A204.1 (cell line): ENCODE results near the gene C5orf58.
A peak's percentile ranks its signal among the peaks of the same experiment; 100 is the strongest.
"Not testable (repeated sequence)": the region's sequence is repeated elsewhere in the genome, so short reads cannot be mapped to it uniquely, and the experiment has no call there.

Experiments
- FAIRE-seq: peaks from 2 replicates; lab custom pipeline; 2012; peaks lifted over from hg19 to GRCh38; lab: Jason Lieb, UNC

Gene C5orf58

DNA sequence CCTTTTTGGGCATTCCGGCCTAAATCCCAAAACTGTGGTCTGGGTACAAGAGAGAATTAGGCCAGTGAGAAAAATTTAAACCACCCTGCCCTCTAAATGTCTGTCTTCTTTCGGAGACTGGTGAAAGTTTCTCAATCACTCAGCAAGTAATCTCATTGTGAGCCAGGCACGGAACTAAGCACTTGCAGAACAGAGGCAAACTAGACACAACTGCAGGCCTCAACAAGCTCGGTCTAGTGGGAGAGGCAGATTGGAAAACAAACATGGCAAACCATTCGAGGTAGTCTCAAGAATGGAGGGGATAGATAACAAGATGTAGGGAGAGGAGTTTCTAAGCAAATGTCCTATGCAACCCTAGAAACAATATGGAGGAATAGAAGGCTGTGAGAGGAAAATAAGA is 8.9 kb upstream of the C5orf58 start:
- FAIRE-seq: no peak

GRCh38 chr5:170225326-170226128 is 7.3 kb upstream of the C5orf58 start:
- FAIRE-seq: peak; percentile 87

DNA sequence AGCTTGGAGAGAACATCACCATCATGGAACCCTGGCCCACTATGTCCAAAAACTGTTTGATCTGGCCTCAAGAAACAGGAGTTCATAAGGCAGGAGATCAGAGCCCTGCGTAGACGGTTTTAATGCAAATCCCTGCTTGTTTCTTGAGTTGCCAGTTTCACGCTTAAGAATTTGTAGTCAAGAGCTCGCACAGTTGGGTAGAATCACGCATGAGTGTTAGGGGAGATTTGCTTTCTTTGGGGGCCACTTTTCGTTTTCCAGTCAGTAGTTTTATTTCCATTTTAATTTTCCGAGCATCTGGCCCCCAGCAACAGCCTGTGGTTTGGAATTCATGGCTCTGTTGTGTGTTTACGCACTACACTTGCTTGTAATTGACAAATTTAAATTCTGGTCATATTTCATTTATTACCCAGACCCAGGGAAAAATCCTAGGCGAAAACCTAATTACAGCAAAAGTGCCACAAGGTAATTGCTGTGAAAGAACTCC is 6.6 kb upstream of the C5orf58 start:
- FAIRE-seq: no peak

- FAIRE-seq: no peak
Measured at GRCh38 chr5:170226661-170227060, 6.1 kb upstream of the C5orf58 start.

- no peak for FAIRE-seq
Measured at GRCh38 chr5:170228762-170229435, 3.9 kb upstream of the C5orf58 start.

GRCh38 chr5:170233358-170233892 is 640 bp downstream of the C5orf58 start:
- no peak for FAIRE-seq

DNA sequence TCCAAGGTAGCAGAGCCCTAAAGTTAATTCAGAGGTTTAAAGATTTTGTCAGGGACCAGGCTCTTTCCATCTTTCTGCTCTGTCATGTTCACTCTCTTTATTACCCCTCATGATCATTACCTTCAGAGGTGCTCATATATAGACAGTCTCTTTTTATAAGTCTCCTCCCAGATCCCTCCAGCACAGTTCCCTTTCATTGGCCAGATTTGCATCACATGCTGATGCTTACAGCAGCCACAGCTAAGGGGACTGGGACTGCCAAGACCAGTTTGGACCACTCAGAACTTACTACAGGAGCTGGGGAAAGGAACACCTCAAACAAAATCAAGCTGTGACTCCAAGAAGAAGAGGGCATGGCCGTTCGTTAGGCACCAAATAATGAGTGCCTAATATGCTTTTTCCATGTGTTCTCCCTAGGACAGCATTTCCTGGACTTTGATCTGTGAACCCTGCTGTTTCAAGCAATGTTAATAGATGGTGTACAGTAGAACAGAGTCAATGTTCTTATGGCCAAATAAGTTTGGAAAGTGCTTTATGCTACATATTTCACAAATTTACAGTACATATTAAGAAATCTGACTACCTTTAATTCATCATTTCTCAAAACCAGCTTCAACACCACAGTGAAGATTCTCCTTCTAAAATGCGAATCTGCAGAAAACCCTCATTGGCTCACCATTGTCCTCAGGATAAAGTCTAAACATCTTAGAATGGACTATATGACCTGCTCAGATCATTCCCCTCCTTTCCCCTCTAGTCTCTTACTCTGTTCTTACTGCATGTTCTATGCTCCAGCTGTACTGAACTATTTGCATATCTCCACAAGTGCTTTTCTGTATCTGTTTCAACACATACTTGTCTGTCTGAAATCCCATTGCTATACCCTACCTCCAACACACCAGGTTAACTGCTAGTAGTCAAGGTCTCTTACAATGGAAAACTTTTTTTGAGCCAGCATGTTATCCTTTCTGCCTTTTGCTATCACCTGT is 3.4 kb downstream of the C5orf58 start:
- no peak for FAIRE-seq

DNA sequence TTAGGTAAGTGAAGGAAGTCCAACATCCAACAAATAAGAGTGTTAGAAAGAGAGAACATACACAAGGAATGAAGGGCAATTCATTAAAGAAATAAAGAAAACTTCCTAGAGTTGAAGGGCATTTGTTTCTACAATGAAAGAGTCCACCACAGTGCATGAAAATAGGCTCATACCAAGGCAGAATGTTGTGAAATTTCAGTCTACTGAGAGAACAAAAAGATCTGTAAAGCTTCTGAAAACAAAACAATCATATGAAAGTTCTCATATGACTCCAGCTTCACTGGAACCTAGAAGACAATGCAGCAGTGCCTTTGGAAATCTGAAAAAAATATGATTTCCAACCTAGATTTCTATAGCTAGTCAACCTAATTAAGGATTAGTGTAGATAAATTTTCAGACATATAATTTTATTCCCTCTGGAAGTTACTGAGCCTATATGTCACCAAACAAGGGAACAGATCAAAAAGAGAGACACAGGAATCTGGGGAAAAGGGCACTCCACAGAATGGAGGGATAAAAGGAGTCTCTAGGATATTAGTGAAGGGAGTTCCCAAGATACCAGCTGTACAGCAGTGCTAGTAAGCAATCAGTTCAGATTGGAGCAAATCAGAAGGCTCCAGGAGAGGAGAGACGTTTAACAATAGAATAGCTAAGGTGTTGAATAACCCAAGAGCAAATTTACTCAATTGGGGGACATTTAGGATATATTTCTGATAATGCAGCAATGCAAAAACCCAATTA is 5.8 kb downstream of the C5orf58 start:
- FAIRE-seq: no peak

DNA sequence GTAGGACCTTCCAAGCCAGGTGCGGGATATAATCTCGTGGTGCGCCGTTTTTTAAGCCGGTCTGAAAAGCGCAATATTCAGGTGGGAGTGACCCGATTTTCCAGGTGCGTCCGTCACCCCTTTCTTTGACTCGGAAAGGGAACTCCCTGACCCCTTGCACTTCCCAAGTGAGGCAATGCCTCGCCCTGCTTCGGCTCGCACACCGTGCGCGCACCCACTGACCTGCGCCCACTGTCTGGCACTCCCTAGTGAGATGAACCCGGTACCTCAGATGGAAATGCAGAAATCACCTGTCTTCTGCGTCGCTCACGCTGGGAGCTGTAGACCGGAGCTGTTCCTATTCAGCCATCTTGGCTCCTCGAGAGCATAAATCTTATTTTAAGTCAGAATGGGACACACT is 12.7 kb downstream of the C5orf58 start:
- FAIRE-seq: not testable (repeated sequence)

- no peak for FAIRE-seq
Measured at GRCh38 chr5:170246126-170246870, 13.5 kb downstream of the C5orf58 start.

- no peak for FAIRE-seq
Measured at GRCh38 chr5:170247363-170247762, 14.6 kb downstream of the C5orf58 start.

- no peak for FAIRE-seq
Measured at GRCh38 chr5:170248172-170248930, 15.6 kb downstream of the C5orf58 start.

DNA sequence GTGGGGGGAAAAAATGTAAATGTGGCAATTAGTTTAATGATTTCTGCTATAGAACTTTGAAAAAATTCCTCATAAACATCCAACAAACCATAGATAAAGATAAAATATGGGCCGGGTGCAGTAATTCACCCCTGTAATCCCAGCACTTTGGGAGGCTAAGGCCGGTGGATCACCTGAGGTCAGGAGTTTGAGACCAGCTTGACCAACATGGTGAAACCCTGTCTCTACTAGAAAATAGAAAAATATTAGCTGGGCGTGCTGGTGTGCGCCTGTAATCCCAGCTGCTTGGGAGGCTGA is 16.1 kb downstream of the C5orf58 start:
- not testable (repeated sequence) for FAIRE-seq

DNA sequence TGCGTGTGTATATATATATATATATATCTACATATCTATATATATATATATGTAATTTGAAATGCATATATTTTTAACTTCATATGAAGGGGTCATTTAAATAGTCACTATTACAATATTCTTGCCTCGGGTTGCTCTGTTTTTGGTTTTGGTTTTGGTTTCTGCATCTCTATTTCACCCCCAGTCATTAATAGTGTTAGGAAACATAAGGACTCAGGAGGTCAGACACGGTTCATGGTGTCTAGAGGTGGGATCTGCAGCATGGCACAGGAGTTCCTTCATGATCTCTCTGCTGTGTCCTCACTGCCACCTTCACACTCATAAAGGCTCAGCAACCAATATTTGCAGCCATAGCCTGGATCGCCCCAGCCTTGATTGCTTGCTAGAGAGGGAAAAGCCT is 16.6 kb downstream of the C5orf58 start:
- FAIRE-seq: no peak

- FAIRE-seq: no peak
Measured at GRCh38 chr5:170250810-170251317, 18.1 kb downstream of the C5orf58 start.

- FAIRE-seq: no peak
Measured at GRCh38 chr5:170251462-170251861, 18.7 kb downstream of the C5orf58 start.

DNA sequence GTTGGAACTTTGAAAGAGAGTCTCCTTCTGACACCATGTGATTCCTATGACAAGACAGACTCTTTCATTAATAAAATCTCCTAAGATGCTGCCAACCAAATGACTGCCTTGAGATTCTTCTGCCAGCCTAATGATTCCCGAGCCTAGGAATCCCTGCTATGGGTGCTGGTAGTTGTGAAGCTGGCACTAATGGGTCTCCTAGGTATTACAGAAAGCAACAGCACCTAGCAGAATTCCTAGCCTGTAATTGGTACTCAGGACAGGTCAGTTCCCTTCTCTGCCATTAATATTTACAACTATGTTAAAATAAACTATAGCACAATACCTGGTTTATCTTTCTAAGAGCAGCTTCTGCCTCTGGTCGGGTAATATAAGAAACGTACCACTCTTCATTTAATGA is 19.3 kb downstream of the C5orf58 start:
- no peak for FAIRE-seq

- FAIRE-seq: no peak
Measured at GRCh38 chr5:170252720-170253350, 20.1 kb downstream of the C5orf58 start.

DNA sequence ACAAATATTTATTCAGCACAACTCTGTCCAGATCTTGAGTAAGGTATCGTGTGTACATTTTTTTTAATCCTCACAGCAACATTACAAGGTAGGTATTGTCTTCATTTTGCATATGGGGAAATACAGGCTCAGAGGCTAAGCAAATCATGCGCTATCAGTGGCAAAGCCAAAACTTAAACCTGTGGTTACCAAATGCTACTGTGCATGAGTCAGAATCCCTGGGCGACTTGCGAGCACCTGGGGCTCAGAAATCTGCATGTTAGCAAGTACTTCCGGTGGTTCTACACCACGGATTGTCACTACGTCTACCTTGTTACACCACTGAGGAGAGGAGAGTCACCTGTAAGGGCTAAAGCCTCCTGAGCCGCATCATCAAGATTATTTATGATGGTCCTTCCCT is 21.3 kb downstream of the C5orf58 start:
- FAIRE-seq: no peak
